GM10847 (cell line): ENCODE measurements around the gene ATP2C2.

Source experiments
- POLR2A ChIP-seq: IDR thresholded peaks from 2 replicates; pipeline ENCODE4 v1.6.1; 2011; ENCODE audit not compliant: insufficient read length; ENCODE audit errors: extremely low read depth

Gene ATP2C2

GRCh38 chr16:84354306-84354705, 14.0 kb upstream of the ATP2C2 start:
- no peak for TF ChIP-seq POLR2A

GRCh38 chr16:84355149-84355548, 13.2 kb upstream of the ATP2C2 start:
- no peak for TF ChIP-seq POLR2A

GRCh38 chr16:84356176-84356575, 12.2 kb upstream of the ATP2C2 start:
- no peak for TF ChIP-seq POLR2A

GRCh38 chr16:84356591-84357116, 11.7 kb upstream of the ATP2C2 start:
- TF ChIP-seq POLR2A = no peak

GRCh38 chr16:84357191-84357651, 11.1 kb upstream of the ATP2C2 start:
- TF ChIP-seq POLR2A = no peak

GRCh38 chr16:84358601-84359295, 9.6 kb upstream of the ATP2C2 start:
- no peak for TF ChIP-seq POLR2A

- TF ChIP-seq POLR2A = no peak
Observed at GRCh38 chr16:84359326-84359725, 9.0 kb upstream of the ATP2C2 start.

- no peak for TF ChIP-seq POLR2A
Observed at GRCh38 chr16:84360170-84360569, 8.2 kb upstream of the ATP2C2 start.

- TF ChIP-seq POLR2A = no peak
Observed at GRCh38 chr16:84360748-84361147, 7.6 kb upstream of the ATP2C2 start.

GRCh38 chr16:84361546-84361945, 6.8 kb upstream of the ATP2C2 start:
- TF ChIP-seq POLR2A = no peak

GRCh38 chr16:84362471-84362941, 5.8 kb upstream of the ATP2C2 start:
- no peak for TF ChIP-seq POLR2A

- TF ChIP-seq POLR2A = no peak
Observed at GRCh38 chr16:84366208-84366607, 2.1 kb upstream of the ATP2C2 start.

- no peak for TF ChIP-seq POLR2A
Observed at GRCh38 chr16:84367297-84367680, 1.0 kb upstream of the ATP2C2 start.

GRCh38 chr16:84367750-84368307, 509 bp upstream of the ATP2C2 start:
- no peak for TF ChIP-seq POLR2A

- no peak for TF ChIP-seq POLR2A
Observed at GRCh38 chr16:84369105-84369504, 767 bp downstream of the ATP2C2 start.

GRCh38 chr16:84369938-84370627, 1.7 kb downstream of the ATP2C2 start:
- TF ChIP-seq POLR2A = no peak
